Right renal pelvis (tissue), 4 donors: ENCODE results near the gene TRAF7. TPM values are rescaled to one million over a fixed set of nuclear protein-coding genes. Genes with fewer than 3 reads are reported as not detected.

Source experiments
- DNase-seq, 4 donors: peaks; one replicate each; pipeline ENCODE4 v3.0.0-alpha.2; 2013; ENCODE audit warnings: low read depth in 4 of 4, low spot score in 3 of 4, missing footprints in 1 of 4
- polyA plus RNA-seq, 4 donors: library from polyadenylated mRNA; unstranded; fragments of 120-200 nt; gene quantifications; one replicate each; pipeline ENCODE4 v1.2.1, GENCODE V29; 2013; ENCODE audit not compliant: insufficient read length in 4 of 4

The TRAF7 gene
- polyA plus RNA-seq, 4 donors = 53.7 to 63.4 (median 57.5) TPM

- no peak for DNase-seq
Observed at GRCh38 chr16:2147378-2147777, 8.2 kb upstream of the TRAF7 start.

- DNase-seq = no peak
Observed at GRCh38 chr16:2147981-2148671, 7.5 kb upstream of the TRAF7 start, which contains the start of gene RAB26. Gene RAB26, plus strand, starts transcription at chr16:2148625. Its CDS starts 159 bp downstream, at chr16:2148784.

- DNase-seq = no peak
Observed at GRCh38 chr16:2148714-2149629, 6.6 kb upstream of the TRAF7 start.

GRCh38 chr16:2149630-2150417 lies 5.8 kb upstream of the TRAF7 start:
- no peak for DNase-seq

- no peak for DNase-seq
Observed at GRCh38 chr16:2150418-2151187, 5.0 kb upstream of the TRAF7 start.

GRCh38 chr16:2151188-2152091 lies 4.1 kb upstream of the TRAF7 start:
- no peak for DNase-seq

GRCh38 chr16:2152695-2153506 lies 2.7 kb upstream of the TRAF7 start:
- DNase-seq = no peak

GRCh38 chr16:2154533-2155090 lies 970 bp upstream of the TRAF7 start:
- DNase-seq = no peak

- no peak for DNase-seq
Observed at GRCh38 chr16:2155977-2156848, 631 bp downstream of the TRAF7 start.

- DNase-seq = no peak
Observed at GRCh38 chr16:2156849-2157224, 1.3 kb downstream of the TRAF7 start.

- DNase-seq = no peak
Observed at GRCh38 chr16:2157480-2158261, 2.1 kb downstream of the TRAF7 start.

- no peak for DNase-seq
Observed at GRCh38 chr16:2158262-2158638, 2.7 kb downstream of the TRAF7 start.

GRCh38 chr16:2159175-2159838 lies 3.7 kb downstream of the TRAF7 start:
- no peak for DNase-seq

GRCh38 chr16:2160915-2161551 lies 5.5 kb downstream of the TRAF7 start:
- no peak for DNase-seq

GRCh38 chr16:2161911-2162310 lies 6.3 kb downstream of the TRAF7 start:
- no peak for DNase-seq
